ENCODE data around the gene GOLGA6A.
"Not testable (repeated sequence)": the region's sequence is repeated elsewhere in the genome, so short reads cannot be mapped to it uniquely, and the experiment has no call there.

The GOLGA6A gene

GRCh38 chr15:74123131-74123429 lies 40.7 kb upstream of the GOLGA6A start:
- no peak for DNase-seq (ENCODE audit: low spot score)
- in situ Hi-C loops (cut with MboI; ENCODE audit: low sequenced_read_pairs, unreplicated experiment) = no loop called here
- TF ChIP-seq CTCF (IDR thresholded peaks at IDR 0.05; ENCODE audit: borderline replicate concordance, control extremely low read depth, extremely low read depth, insufficient read depth, missing control alignments) = no peak

GRCh38 chr15:74122403-74123130 lies 40.2 kb upstream of the GOLGA6A start:
- TF ChIP-seq CTCF (IDR thresholded peaks at IDR 0.05; ENCODE audit: borderline replicate concordance, control extremely low read depth, extremely low read depth, insufficient read depth, missing control alignments) = no peak
- in situ Hi-C loops (cut with MboI; ENCODE audit: low sequenced_read_pairs, unreplicated experiment) = no loop called here
- peak; percentile 43 for DNase-seq (ENCODE audit: low spot score)

GRCh38 chr15:74121858-74122257 lies 39.5 kb upstream of the GOLGA6A start:
- no peak for DNase-seq (ENCODE audit: low spot score)
- TF ChIP-seq CTCF (IDR thresholded peaks at IDR 0.05; ENCODE audit: borderline replicate concordance, control extremely low read depth, extremely low read depth, insufficient read depth, missing control alignments) = no peak
- in situ Hi-C loops (cut with MboI; ENCODE audit: low sequenced_read_pairs, unreplicated experiment) = no loop called here

GRCh38 chr15:74121039-74121438 lies 38.7 kb upstream of the GOLGA6A start:
- in situ Hi-C loops (cut with MboI; ENCODE audit: low sequenced_read_pairs, unreplicated experiment) = no loop called here
- no peak for DNase-seq (ENCODE audit: low spot score)
- TF ChIP-seq CTCF (IDR thresholded peaks at IDR 0.05; ENCODE audit: borderline replicate concordance, control extremely low read depth, extremely low read depth, insufficient read depth, missing control alignments) = no peak

GRCh38 chr15:74120426-74120825 lies 38.1 kb upstream of the GOLGA6A start:
- no peak for TF ChIP-seq CTCF (IDR thresholded peaks at IDR 0.05; ENCODE audit: borderline replicate concordance, control extremely low read depth, extremely low read depth, insufficient read depth, missing control alignments)
- no peak for DNase-seq (ENCODE audit: low spot score)
- in situ Hi-C loops (cut with MboI; ENCODE audit: low sequenced_read_pairs, unreplicated experiment) = no loop called here

GRCh38 chr15:74109713-74110112 lies 27.4 kb upstream of the GOLGA6A start:
- in situ Hi-C loops (cut with MboI; ENCODE audit: low sequenced_read_pairs, unreplicated experiment) = no loop called here
- no peak for DNase-seq (ENCODE audit: low spot score)
- TF ChIP-seq CTCF (IDR thresholded peaks at IDR 0.05; ENCODE audit: borderline replicate concordance, control extremely low read depth, extremely low read depth, insufficient read depth, missing control alignments) = no peak

GRCh38 chr15:74108611-74109010 lies 26.3 kb upstream of the GOLGA6A start:
- in situ Hi-C loops (cut with MboI; ENCODE audit: low sequenced_read_pairs, unreplicated experiment); DNase-seq (ENCODE audit: low spot score): not testable (repeated sequence)

Data from GM13976 (cell line).